Astrocyte of the cerebellum (primary cell): ENCODE data around the gene ERO1B.
A peak's percentile ranks its signal among the peaks of the same experiment; 100 is the strongest.
"Not testable (repeated sequence)": the region's sequence is repeated elsewhere in the genome, so short reads cannot be mapped to it uniquely, and the experiment has no call there.

Experiments used
- DNase-seq: peaks from one replicate; pipeline ENCODE4 v3.0.0-alpha.2; 2011; ENCODE audit warnings: low read depth
- H3K4me3 ChIP-seq: 2 replicates; pipeline ENCODE4 v1.5.1; 2011; ENCODE audit warnings: mild to moderate bottlenecking, low read depth, low read length, moderate library complexity
- in situ Hi-C: cut with HindIII; loops from 2 replicates; pipeline ENCODE4 v1.10.0; 2017; ENCODE audit warnings: low sequenced_read_pairs
- TF ChIP-seq, protein P1 (sequence below): IDR thresholded peaks from 2 replicates; pipeline ENCODE4 v1.5.1; 2012; ENCODE audit warnings: low read length, low read depth, moderate library complexity, mild to moderate bottlenecking; ENCODE audit errors: missing control alignments

Gene ERO1B

DNA sequence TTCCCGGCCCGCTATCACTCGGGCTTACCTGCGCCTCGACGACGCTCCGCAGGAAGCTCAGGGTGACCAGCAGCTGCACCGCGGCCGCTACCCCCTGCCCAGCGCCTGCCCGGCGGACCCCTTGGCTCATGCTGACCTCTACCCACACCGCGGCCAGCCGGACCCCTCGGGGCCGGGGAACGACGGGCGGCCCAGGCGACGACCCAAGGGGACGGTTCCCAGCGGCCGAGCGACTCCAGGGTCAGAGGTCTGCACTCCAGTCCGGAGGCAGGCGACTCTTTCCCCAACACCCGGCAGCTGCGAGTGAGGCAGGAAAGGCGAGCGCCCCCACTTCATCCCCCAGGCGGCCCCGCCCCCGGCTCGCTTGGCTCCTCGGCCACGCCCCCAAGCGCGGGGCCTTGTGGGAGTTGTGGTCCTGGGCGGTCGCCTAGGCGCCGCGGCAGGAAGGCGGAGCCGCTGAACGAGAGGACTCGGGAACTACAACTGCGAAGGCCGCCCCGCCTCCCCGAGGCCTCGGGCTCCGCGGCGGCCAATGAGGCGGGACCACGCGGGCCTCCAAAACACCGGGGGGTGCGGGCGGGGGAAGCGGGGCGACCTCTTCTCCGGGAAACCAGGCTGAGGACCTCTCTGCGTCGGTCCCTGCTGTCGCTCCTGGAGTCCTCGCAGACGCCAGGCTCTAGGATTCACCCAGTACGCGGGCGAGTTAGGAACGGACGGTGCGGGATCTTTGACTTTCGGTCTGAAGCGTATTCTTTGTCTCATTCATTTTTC lies at the start of gene ERO1B:
ERO1B (minus strand) TSS at position 305 of the 771 bp plus-strand sequence; CDS start at position 130, 175 bp downstream.
- DNase-seq, result peak; percentile 89
- in situ Hi-C loops, result no loop called here

DNA sequence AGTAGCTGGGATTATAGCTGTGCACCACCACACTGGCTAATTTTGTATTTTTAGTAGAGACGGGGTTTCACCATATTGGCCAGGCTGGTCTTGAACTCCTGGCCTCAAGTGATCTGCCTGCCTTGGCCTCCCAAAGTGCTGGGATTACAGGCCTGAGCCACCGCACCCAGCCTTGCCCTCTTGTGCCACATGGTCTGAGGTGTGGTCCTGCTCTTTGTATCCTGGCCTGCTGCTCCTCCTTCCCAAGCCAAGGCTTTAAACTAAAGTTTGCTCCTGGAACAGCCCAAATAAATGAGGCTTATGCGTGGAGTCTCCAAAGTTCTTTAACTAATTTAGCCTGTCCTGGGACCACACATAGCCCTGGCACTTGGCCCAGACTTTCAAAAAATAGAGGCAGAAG lies 49.7 kb upstream of the ERO1B start:
- H3K4me3 ChIP-seq, in situ Hi-C loops, DNase-seq: not testable (repeated sequence)

More for the DNA sequence above, at the start of gene ERO1B:
- TF ChIP-seq, protein P1, sequence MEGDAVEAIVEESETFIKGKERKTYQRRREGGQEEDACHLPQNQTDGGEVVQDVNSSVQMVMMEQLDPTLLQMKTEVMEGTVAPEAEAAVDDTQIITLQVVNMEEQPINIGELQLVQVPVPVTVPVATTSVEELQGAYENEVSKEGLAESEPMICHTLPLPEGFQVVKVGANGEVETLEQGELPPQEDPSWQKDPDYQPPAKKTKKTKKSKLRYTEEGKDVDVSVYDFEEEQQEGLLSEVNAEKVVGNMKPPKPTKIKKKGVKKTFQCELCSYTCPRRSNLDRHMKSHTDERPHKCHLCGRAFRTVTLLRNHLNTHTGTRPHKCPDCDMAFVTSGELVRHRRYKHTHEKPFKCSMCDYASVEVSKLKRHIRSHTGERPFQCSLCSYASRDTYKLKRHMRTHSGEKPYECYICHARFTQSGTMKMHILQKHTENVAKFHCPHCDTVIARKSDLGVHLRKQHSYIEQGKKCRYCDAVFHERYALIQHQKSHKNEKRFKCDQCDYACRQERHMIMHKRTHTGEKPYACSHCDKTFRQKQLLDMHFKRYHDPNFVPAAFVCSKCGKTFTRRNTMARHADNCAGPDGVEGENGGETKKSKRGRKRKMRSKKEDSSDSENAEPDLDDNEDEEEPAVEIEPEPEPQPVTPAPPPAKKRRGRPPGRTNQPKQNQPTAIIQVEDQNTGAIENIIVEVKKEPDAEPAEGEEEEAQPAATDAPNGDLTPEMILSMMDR, result no peak
- H3K4me3 ChIP-seq, result peak within 1 kb of the TSS; percentile 81

DNA sequence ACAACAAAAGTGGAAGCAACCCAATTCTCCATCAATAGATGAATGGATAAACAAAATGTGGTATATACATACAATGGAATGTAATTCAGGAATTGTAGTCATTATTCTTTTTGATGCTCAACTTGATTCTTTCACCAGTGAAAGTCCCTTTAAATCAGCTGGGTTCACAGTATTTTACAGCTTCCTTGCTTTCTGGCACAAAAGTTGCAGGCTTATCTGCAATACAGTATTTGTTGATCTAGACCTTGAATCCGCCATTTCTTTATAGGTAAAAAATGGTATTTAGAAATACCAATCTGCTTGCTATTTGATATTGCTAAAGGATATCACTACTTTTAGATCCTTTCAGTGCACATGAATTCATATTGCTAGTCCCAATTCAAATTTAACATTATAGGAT lies 44.7 kb upstream of the ERO1B start:
- TF ChIP-seq, protein P1, result no peak
- no peak overlapping the region for H3K4me3 ChIP-seq
- in situ Hi-C loops, result no loop called here
- no peak for DNase-seq

- TF ChIP-seq, protein P1, result no peak
- in situ Hi-C loops, result no loop called here
- DNase-seq, result no peak
- no peak overlapping the region for H3K4me3 ChIP-seq
Observed at GRCh38 chr1:236325567-236325966, 43.8 kb upstream of the ERO1B start.

GRCh38 chr1:236323819-236324411 lies 42.2 kb upstream of the ERO1B start:
- no peak for DNase-seq
- H3K4me3 ChIP-seq, result no peak overlapping the region
- in situ Hi-C loops, result no loop called here
- TF ChIP-seq, protein P1, result no peak

DNA sequence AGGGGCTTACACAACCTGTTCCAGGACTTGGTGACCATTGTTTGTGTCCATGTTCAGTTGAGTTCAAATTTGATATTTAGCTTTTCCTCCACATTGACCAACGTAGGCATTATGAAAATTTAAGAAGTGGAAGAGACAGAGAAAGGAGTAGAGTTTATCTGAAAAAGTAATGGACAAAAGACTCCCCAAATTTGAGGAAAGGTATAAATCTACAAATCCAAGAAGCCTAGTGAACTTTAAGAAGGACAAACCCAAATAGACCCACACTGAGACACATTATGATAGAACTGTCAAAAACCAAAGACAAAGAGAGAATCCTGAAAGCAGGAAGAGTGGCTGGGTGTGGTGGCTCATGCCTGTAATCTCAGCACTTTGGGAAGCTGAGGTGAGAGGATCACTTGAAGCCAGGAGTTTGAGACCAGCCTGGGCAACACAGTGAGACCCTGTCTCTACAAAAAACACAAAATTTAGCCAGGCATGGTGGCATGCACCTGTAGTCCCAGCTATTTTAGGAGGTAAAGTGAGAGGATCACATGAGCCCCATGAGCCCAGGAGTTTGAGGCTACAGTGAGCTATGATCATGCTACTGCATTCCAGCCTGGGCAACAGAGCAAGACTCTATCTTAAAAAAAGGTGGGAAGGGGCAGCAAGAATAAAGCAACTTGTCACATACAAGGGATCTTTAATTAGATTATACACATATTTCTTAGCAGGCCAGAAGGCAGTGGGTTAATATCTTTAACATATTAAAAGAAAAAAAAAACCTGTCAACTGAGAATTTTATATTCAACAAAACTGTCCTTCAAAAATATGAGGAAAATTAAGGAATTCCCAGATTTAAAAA lies 41.0 kb upstream of the ERO1B start:
- no peak for DNase-seq
- H3K4me3 ChIP-seq, result no peak overlapping the region
- in situ Hi-C loops, result no loop called here
- TF ChIP-seq, protein P1, result no peak
